Diencephalon (tissue), 1 donor: ENCODE measurements around the gene SERINC2. TPM values are rescaled to one million over a fixed set of nuclear protein-coding genes. Genes with fewer than 3 reads are reported as not detected.

ENCODE experiments used
- total RNA-seq: library from RNA; depleted of rRNA; stranded (reverse); fragments of >200 nt; gene quantifications from one replicate; pipeline ENCODE4 v1.2.3, GENCODE V29; 2014

Gene SERINC2
- 1.4 TPM for total RNA-seq

DNA sequence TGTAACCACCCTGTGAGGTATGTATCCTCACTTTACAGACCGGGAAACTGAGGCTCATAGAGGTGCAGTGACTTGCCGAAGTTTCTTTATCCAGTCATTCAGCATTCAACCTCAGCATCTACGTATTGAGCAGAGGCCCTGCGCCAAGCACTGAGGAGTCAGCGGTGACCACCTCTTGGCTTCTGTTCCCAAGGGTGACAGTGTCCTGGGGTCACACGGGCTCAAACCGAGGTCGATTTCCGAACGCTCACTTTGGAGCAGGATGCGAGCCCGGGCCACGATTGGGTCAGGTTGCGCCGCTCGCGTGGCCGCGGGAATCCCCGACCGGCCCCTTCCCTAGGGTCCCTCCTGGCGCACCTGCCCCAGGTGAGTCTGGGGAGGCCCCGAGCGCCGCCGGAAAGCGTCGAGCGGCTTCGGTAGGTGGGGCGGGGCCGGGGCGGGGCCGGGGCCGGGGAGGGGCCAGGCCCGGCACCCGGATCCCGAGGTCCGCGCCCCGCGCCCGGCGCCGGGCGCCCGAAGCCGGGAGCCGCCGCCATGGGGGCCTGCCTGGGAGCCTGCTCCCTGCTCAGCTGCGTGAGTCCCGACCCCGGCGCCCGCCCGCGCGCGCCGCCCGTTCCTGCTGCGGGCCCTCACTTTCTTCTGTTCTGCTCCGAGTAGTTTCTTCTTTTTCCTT lies at the start of gene SERINC2:
SERINC2 (plus strand) TSS at position 482 of the 673 bp plus-strand sequence; CDS start at position 535, 53 bp downstream.

DNA sequence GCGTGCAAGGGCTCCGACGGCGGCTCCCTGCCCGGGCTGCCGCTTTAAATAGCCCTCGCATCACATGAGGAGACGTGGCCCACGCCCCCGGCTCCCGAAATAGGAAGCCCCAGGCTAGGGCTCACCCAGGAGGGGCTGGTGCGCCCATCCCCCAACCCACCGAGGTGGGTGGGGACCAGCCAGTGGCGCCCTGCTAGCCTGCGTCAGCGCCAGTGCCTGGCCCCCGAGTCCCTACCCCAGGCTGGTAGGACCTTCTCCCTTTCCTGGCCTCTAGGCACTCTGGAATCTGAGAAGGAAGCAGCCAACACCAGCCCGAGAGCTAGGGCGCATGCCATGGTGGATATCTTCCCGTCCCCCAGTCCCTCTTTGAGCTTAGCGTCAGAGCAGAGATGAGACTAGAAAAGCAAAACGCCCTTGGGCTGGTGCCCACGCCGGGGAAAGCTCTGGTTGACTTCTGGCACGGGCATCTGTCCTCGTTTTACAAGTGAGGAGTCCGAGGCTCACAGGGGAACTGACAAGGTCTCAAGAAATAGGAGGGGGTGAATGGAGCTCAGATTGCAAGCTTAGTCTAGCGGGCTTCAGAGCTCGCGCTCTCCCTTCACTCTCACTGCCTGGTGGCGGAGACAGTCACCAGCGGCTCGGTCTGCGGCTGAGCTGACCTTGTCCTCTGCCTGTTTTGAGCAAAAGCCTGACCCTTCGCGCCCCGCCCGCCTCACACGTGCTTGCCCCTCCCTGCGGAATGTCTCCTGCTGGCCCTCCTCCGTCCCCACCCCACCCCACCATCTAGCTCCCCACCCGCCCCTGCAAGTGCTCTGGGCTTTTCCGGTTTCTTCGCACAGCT lies 39.7 kb upstream of the SERINC2 start, which contains the start of gene FABP3:
FABP3 (minus strand) TSS at position 21 of the 841 bp plus-strand sequence. CDS start 62 bp downstream, outside the sequence.

Other genes with a start within 250 kb of the SERINC2 start
- 29.5 TPM for gene NKAIN1, start 173.3 kb upstream of the SERINC2 start, total RNA-seq
- gene SNRNP40, start 116.4 kb upstream of the SERINC2 start, total RNA-seq, result 88.6 TPM
- 59.1 TPM for gene ZCCHC17, start 116.2 kb upstream of the SERINC2 start, total RNA-seq
- 70.6 TPM for gene FABP3, start 40.1 kb upstream of the SERINC2 start, total RNA-seq
- gene TINAGL1, start 163.3 kb downstream of the SERINC2 start, total RNA-seq, result 3.0 TPM
- 2.5 TPM for gene HCRTR1, start 204.5 kb downstream of the SERINC2 start, total RNA-seq
- gene PEF1, start 231.7 kb downstream of the SERINC2 start, total RNA-seq, result 48.0 TPM